ENCODE results near the gene TECRL.

DNA sequence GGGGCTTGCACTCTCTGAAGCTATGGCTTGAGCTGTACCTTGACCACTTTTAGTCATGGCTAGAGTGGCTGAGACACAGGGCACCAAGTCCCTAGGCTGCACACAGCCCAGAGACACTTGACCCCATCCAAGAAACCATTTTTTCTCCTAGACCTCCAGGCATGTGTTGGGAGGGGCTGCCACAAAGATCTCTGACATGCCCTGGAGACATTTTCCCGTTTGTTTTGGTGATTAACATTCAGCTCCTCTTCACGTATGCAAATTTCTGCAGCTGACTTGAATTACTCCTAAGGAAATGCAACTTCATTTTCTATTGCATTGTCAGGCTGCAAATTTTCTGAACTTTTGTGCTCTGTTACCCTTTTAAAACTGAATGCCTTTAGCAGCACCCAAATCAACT is 142.6 kb downstream of the TECRL start:
- TF ChIP-seq, protein P1, sequence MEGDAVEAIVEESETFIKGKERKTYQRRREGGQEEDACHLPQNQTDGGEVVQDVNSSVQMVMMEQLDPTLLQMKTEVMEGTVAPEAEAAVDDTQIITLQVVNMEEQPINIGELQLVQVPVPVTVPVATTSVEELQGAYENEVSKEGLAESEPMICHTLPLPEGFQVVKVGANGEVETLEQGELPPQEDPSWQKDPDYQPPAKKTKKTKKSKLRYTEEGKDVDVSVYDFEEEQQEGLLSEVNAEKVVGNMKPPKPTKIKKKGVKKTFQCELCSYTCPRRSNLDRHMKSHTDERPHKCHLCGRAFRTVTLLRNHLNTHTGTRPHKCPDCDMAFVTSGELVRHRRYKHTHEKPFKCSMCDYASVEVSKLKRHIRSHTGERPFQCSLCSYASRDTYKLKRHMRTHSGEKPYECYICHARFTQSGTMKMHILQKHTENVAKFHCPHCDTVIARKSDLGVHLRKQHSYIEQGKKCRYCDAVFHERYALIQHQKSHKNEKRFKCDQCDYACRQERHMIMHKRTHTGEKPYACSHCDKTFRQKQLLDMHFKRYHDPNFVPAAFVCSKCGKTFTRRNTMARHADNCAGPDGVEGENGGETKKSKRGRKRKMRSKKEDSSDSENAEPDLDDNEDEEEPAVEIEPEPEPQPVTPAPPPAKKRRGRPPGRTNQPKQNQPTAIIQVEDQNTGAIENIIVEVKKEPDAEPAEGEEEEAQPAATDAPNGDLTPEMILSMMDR (conservative IDR thresholded peaks at IDR 0.05; ENCODE audit: low read depth, low read length) = no peak
- TF ChIP-seq RCOR1 (IDR thresholded peaks at IDR 0.05; ENCODE audit: insufficient replicate concordance, low read length) (no peak), BHLHE40 (IDR thresholded peaks at IDR 0.05; ENCODE audit: low read depth, low read length) (no peak), POLR2A (IDR thresholded peaks at IDR 0.05; ENCODE audit: low read depth, low read length) (no peak), RFX5 (IDR thresholded peaks at IDR 0.05; ENCODE audit: low read depth, low read length) (no peak), MAZ (IDR thresholded peaks at IDR 0.05; ENCODE audit: borderline replicate concordance, low read depth, low read length) (no peak)
- TF ChIP-seq, protein P2, sequence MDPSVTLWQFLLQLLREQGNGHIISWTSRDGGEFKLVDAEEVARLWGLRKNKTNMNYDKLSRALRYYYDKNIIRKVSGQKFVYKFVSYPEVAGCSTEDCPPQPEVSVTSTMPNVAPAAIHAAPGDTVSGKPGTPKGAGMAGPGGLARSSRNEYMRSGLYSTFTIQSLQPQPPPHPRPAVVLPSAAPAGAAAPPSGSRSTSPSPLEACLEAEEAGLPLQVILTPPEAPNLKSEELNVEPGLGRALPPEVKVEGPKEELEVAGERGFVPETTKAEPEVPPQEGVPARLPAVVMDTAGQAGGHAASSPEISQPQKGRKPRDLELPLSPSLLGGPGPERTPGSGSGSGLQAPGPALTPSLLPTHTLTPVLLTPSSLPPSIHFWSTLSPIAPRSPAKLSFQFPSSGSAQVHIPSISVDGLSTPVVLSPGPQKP (IDR thresholded peaks at IDR 0.05; ENCODE audit: borderline replicate concordance, low read depth, low read length) = no peak
- TF ChIP-seq, protein P3, sequence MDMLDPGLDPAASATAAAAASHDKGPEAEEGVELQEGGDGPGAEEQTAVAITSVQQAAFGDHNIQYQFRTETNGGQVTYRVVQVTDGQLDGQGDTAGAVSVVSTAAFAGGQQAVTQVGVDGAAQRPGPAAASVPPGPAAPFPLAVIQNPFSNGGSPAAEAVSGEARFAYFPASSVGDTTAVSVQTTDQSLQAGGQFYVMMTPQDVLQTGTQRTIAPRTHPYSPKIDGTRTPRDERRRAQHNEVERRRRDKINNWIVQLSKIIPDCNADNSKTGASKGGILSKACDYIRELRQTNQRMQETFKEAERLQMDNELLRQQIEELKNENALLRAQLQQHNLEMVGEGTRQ (IDR thresholded peaks at IDR 0.05; ENCODE audit: low read depth, low read length) = no peak
